Activated CD8-positive, alpha-beta T cell treated with anti-CD3 and anti-CD28 coated beads for 36 hours (primary cell): ENCODE results near the gene NDUFAF4. TPM values are rescaled to one million over a fixed set of nuclear protein-coding genes. Genes with fewer than 3 reads are reported as not detected.

Experiments used
- ATAC-seq: fragments of 200-7000 bp; cut with Tn5 transposase; one replicate; pipeline ENCODE4 v1.10.0; 2021; ENCODE audit warnings: mild to moderate bottlenecking, moderate library complexity
- CTCF ChIA-PET: fragments of 350-600 bp; sonication (Branson Sonifier 250); formaldehyde crosslinking; loops from one replicate; lab custom pipeline; 2021; ENCODE audit warnings: antibody characterized with exemption; lab: Charles Lee
- POLR2A ChIA-PET: fragments of 350-600 bp; sonication (Branson Sonifier 250); formaldehyde crosslinking; loops from one replicate; lab custom pipeline; 2021; ENCODE audit warnings: antibody characterized with exemption; lab: Charles Lee
- DNase-seq: peaks from one replicate; pipeline ENCODE4 v3.0.0-alpha.2; 2020
- H3K27ac Mint-ChIP-seq: one replicate; pipeline ENCODE4 v1.8.0; 2021; ENCODE audit warnings: mild to moderate bottlenecking, mixed read lengths
- H3K27me3 Mint-ChIP-seq: one replicate; pipeline ENCODE4 v1.8.0; 2021; ENCODE audit warnings: mixed read lengths
- H3K36me3 Mint-ChIP-seq: one replicate; pipeline ENCODE4 v1.8.0; 2021; ENCODE audit warnings: low read depth, mixed read lengths
- H3K4me1 Mint-ChIP-seq: one replicate; pipeline ENCODE4 v1.8.0; 2021; ENCODE audit warnings: low read depth, mixed read lengths
- H3K4me3 Mint-ChIP-seq: one replicate; pipeline ENCODE4 v1.8.0; 2021; ENCODE audit warnings: mild to moderate bottlenecking, moderate library complexity, mixed read lengths
- H3K9me3 Mint-ChIP-seq: one replicate; pipeline ENCODE4 v1.8.0; 2021; ENCODE audit warnings: mixed read lengths
- CTCF ChIP-seq: fragments of 200-600 bp; IDR thresholded peaks from one replicate; pipeline ENCODE4 v1.8.0; 2022; ENCODE audit warnings: antibody characterized with exemption, mild to moderate bottlenecking
- intact Hi-C: fragments of 100-400 bp; cut with micrococcal nuclease; formaldehyde crosslinking; loops from one replicate; pipeline ENCODE4 v1.10.0; 2022
- total RNA-seq, 2 experiments: library from RNA; stranded (reverse); gene quantifications; one replicate each; pipeline ENCODE4 v1.2.3, GENCODE V29; 2021

Gene NDUFAF4
- total RNA-seq, 2 experiments from 2014 or later, result 62.5 to 64.6 TPM

GRCh38 chr6:96917098-96917497 lies 19.4 kb upstream of the NDUFAF4 start:
- Mint-ChIP-seq H3K9me3 (no peaks in the 10 kb centered on the region), H3K4me3 (no peak overlapping the region), H3K27me3 (peaks cover 11% of the 10 kb centered on the region), H3K4me1 (peaks cover 9% of the 10 kb centered on the region), H3K27ac (no peak overlapping the region), H3K36me3 (no peaks in the 10 kb centered on the region)
- intact Hi-C loops, result no loop called here
- no peak for DNase-seq
- ChIA-PET CTCF (no interaction called here), POLR2A (interaction anchor here (2.7 kb wide), 1 partner anchor 10 kb away, joined by 10 read pairs; no protein-coding TSS in a partner anchor)
- no peak for ATAC-seq
- no peak for TF ChIP-seq CTCF

GRCh38 chr6:96913621-96914020 lies 15.9 kb upstream of the NDUFAF4 start:
- Mint-ChIP-seq H3K4me1 (no peaks in the 10 kb centered on the region), H3K9me3 (no peaks in the 10 kb centered on the region), H3K27me3 (peaks cover 22% of the 10 kb centered on the region), H3K4me3 (no peak overlapping the region), H3K36me3 (no peaks in the 10 kb centered on the region), H3K27ac (no peak overlapping the region)
- intact Hi-C loops, result no loop called here
- DNase-seq (no peak), ATAC-seq (no peak)
- POLR2A ChIA-PET, result no interaction called here
- no peak for TF ChIP-seq CTCF
- CTCF ChIA-PET, result no interaction called here

GRCh38 chr6:96911751-96912150 lies 14.1 kb upstream of the NDUFAF4 start:
- intact Hi-C loops, result no loop called here
- Mint-ChIP-seq H3K36me3 (no peaks in the 10 kb centered on the region), H3K9me3 (no peaks in the 10 kb centered on the region), H3K27me3 (peaks cover 23% of the 10 kb centered on the region), H3K27ac (no peak overlapping the region), H3K4me1 (peaks cover 11% of the 10 kb centered on the region), H3K4me3 (no peak overlapping the region)
- DNase-seq (no peak), ATAC-seq (no peak)
- ChIA-PET POLR2A (interaction anchor here (1.3 kb wide), 1 partner anchor 13 kb away, joined by 4 read pairs; the partner anchor contains the start of gene KLHL32), CTCF (interaction anchor here (1.0 to 2.9 kb wide), 3 partner anchors 10 to 119 kb away, joined by 3 to 11 read pairs (median 5); no protein-coding TSS in a partner anchor)
- no peak for TF ChIP-seq CTCF

- no peak for DNase-seq
- POLR2A ChIA-PET, result interaction anchor here (0.9 kb wide), 1 partner anchor 13 kb away, joined by 3 read pairs; no protein-coding TSS in a partner anchor
- intact Hi-C loops, result no loop called here
- Mint-ChIP-seq H3K36me3 (no peaks in the 10 kb centered on the region), H3K4me1 (peaks cover 17% of the 10 kb centered on the region), H3K4me3 (no peak overlapping the region), H3K27ac (no peak overlapping the region), H3K27me3 (peaks cover 23% of the 10 kb centered on the region), H3K9me3 (no peaks in the 10 kb centered on the region)
- CTCF ChIA-PET, result interaction anchor here (1.3 to 2.9 kb wide), 2 partner anchors 10 to 12 kb away, joined by 3 to 11 read pairs; no protein-coding TSS in a partner anchor
- no peak for ATAC-seq
- no peak for TF ChIP-seq CTCF
Measured at GRCh38 chr6:96911171-96911570, 13.5 kb upstream of the NDUFAF4 start.

GRCh38 chr6:96909811-96910210 lies 12.1 kb upstream of the NDUFAF4 start:
- peaks cover 23% of the 10 kb centered on the region for H3K27me3 Mint-ChIP-seq
- H3K27ac Mint-ChIP-seq, result no peak overlapping the region
- no peak overlapping the region for H3K4me3 Mint-ChIP-seq
- DNase-seq, result no peak
- no peak for ATAC-seq
- ChIA-PET CTCF (interaction anchor here (2.1 to 5.2 kb wide), 2 partner anchors 11 to 12 kb away, joined by 7 to 60 read pairs; partner anchors contain the start of gene NDUFAF4), POLR2A (no interaction called here)
- TF ChIP-seq CTCF, result no peak
- intact Hi-C loops, result no loop called here
- H3K36me3 Mint-ChIP-seq, result no peaks in the 10 kb centered on the region
- H3K4me1 Mint-ChIP-seq, result peaks cover 22% of the 10 kb centered on the region
- no peaks in the 10 kb centered on the region for H3K9me3 Mint-ChIP-seq
